PC-3 (cell line): ENCODE data around the gene BACH2. TPM values are rescaled to one million over a fixed set of nuclear protein-coding genes. Genes with fewer than 3 reads are reported as not detected.

Experiments
- ATAC-seq: fragments of 200-7000 bp; cut with Tn5 transposase; 2 replicates; pipeline ENCODE4 v1.9.1; 2020; ENCODE audit warnings: mild to moderate bottlenecking, moderate library complexity
- BruUV-seq: library from RNA; stranded (reverse); fragments of 400-500 nt; replicated peaks from 2 replicates; lab custom pipeline; 2021; lab: Mats Ljungman, UMichigan
- CTCF ChIA-PET: fragments of 300-600 bp; sonication (Branson Sonifier 250); formaldehyde crosslinking; loops from one replicate; lab custom pipeline; 2022; ENCODE audit warnings: antibody characterized with exemption; lab: Charles Lee
- POLR2A ChIA-PET: fragments of 300-600 bp; sonication (Branson Sonifier 250); formaldehyde crosslinking; loops from one replicate; lab custom pipeline; 2022; ENCODE audit warnings: antibody characterized with exemption; ENCODE audit not compliant: unreplicated experiment; lab: Charles Lee
- DNase-seq: peaks from one replicate; pipeline ENCODE4 v3.0.0-alpha.2; 2015
- H2AFZ ChIP-seq: fragments of 300-600 bp; sonication (generic); 2 replicates; pipeline ENCODE4 v1.6.0; 2016; ENCODE audit warnings: antibody characterized with exemption, low read length
- H3F3A ChIP-seq: fragments of 300-600 bp; sonication (generic); one replicate; pipeline ENCODE4 v1.6.0; 2017; ENCODE audit warnings: antibody characterized with exemption, low read length, control low read depth, mild to moderate bottlenecking; ENCODE audit not compliant: unreplicated experiment
- H3K27ac ChIP-seq: fragments of 300-600 bp; sonication (generic); 2 replicates; pipeline ENCODE4 v1.5.1; 2016; ENCODE audit warnings: mild to moderate bottlenecking, low read length
- H3K27me3 ChIP-seq: fragments of 300-600 bp; sonication (generic); 2 replicates; pipeline ENCODE4 v1.6.1; 2016; ENCODE audit warnings: low read length, mixed read lengths
- H3K36me3 ChIP-seq: fragments of 300-600 bp; sonication (generic); 2 replicates; pipeline ENCODE4 v1.6.1; 2016; ENCODE audit warnings: low read depth, mixed run types, low read length, mixed read lengths
- H3K4me1 ChIP-seq: fragments of 300-600 bp; sonication (generic); 2 replicates; pipeline ENCODE4 v1.5.1; 2016; ENCODE audit warnings: low read length; ENCODE audit not compliant: insufficient read depth
- H3K4me2 ChIP-seq: fragments of 300-600 bp; sonication (generic); 2 replicates; pipeline ENCODE4 v1.6.0; 2016; ENCODE audit warnings: low read length
- H3K4me3 ChIP-seq: fragments of 300-600 bp; sonication (generic); 2 replicates; pipeline ENCODE4 v1.5.1; 2016; ENCODE audit warnings: mild to moderate bottlenecking, low read length, mixed read lengths
- H3K79me2 ChIP-seq: fragments of 300-600 bp; sonication (generic); 2 replicates; pipeline ENCODE4 v1.6.1; 2017; ENCODE audit warnings: low read length, mixed read lengths
- H3K9ac ChIP-seq: fragments of 300-600 bp; sonication (generic); 2 replicates; pipeline ENCODE4 v1.6.0; 2016; ENCODE audit warnings: mild to moderate bottlenecking, low read length
- H3K9me2 ChIP-seq: fragments of 300-600 bp; sonication (generic); replicated peaks from 2 replicates; pipeline ENCODE4 v1.6.1; 2016; ENCODE audit warnings: mixed run types, low read length, mixed read lengths
- H3K9me3 ChIP-seq: fragments of 300-600 bp; sonication (generic); 2 replicates; pipeline ENCODE4 v1.6.1; 2016; ENCODE audit warnings: low read length, mixed read lengths
- H4K20me1 ChIP-seq: fragments of 300-600 bp; sonication (generic); 2 replicates; pipeline ENCODE4 v1.6.1; 2016; ENCODE audit warnings: low read length, mixed read lengths
- EZH2 ChIP-seq: fragments of 300-600 bp; sonication (generic); IDR thresholded peaks from one replicate; pipeline ENCODE4 v1.6.1; 2017; ENCODE audit warnings: antibody characterized with exemption, mild to moderate bottlenecking, low read length; ENCODE audit not compliant: unreplicated experiment
- EZH2phosphoT487 ChIP-seq: fragments of 300-600 bp; sonication (generic); IDR thresholded peaks from 2 replicates; pipeline ENCODE4 v1.6.1; 2018; ENCODE audit warnings: mild to moderate bottlenecking, antibody characterized with exemption, low read length, borderline replicate concordance
- intact Hi-C: fragments of 100-400 bp; cut with micrococcal nuclease; formaldehyde crosslinking; loops from 2 replicates; pipeline ENCODE4 v1.9.0; 2023
- total RNA-seq: library from RNA; depleted of rRNA; stranded (reverse); fragments of >200 nt; gene quantifications from 2 replicates; pipeline ENCODE4 v1.2.3, GENCODE V29; 2014
- TF ChIP-seq, protein P1 (sequence below): fragments of 300-600 bp; sonication (generic); conservative IDR thresholded peaks from 2 replicates; pipeline ENCODE4 v1.5.1; 2017; ENCODE audit warnings: antibody characterized with exemption, low read depth, mild to moderate bottlenecking, low read length

BACH2 gene
- total RNA-seq, 1 experiment from 2014 or later: 7.0 TPM

- no peaks in the 10 kb centered on the region for H4K20me1 ChIP-seq
- H3K27ac ChIP-seq: no peak overlapping the region
- H3K27me3 ChIP-seq: no peaks in the 10 kb centered on the region
- ChIA-PET CTCF (no interaction called here), POLR2A (no interaction called here)
- no peaks in the 10 kb centered on the region for H3K9me2 ChIP-seq
- no peaks in the 10 kb centered on the region for H3K9me3 ChIP-seq
- no peak for DNase-seq
- no peaks in the 10 kb centered on the region for H3K79me2 ChIP-seq
- H3K4me3 ChIP-seq: no peak overlapping the region
- no peak overlapping the region for H3K9ac ChIP-seq
- TF ChIP-seq, protein P1, sequence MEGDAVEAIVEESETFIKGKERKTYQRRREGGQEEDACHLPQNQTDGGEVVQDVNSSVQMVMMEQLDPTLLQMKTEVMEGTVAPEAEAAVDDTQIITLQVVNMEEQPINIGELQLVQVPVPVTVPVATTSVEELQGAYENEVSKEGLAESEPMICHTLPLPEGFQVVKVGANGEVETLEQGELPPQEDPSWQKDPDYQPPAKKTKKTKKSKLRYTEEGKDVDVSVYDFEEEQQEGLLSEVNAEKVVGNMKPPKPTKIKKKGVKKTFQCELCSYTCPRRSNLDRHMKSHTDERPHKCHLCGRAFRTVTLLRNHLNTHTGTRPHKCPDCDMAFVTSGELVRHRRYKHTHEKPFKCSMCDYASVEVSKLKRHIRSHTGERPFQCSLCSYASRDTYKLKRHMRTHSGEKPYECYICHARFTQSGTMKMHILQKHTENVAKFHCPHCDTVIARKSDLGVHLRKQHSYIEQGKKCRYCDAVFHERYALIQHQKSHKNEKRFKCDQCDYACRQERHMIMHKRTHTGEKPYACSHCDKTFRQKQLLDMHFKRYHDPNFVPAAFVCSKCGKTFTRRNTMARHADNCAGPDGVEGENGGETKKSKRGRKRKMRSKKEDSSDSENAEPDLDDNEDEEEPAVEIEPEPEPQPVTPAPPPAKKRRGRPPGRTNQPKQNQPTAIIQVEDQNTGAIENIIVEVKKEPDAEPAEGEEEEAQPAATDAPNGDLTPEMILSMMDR: no peak
- no peak for TF ChIP-seq EZH2
- no peak for TF ChIP-seq EZH2phosphoT487
- H3F3A ChIP-seq: no peaks in the 10 kb centered on the region
- intact Hi-C loops: no loop called here
- H3K4me1 ChIP-seq: peaks cover 13% of the 10 kb centered on the region
- no peak overlapping the region for H3K4me2 ChIP-seq
- no peak overlapping the region for H2AFZ ChIP-seq
- no peak for ATAC-seq
- H3K36me3 ChIP-seq: no peaks in the 10 kb centered on the region
- BruUV-seq: no TSS peak
These were observed 357.5 kb downstream of the BACH2 start for GRCh38 chr6:89939144-89939543.

DNA sequence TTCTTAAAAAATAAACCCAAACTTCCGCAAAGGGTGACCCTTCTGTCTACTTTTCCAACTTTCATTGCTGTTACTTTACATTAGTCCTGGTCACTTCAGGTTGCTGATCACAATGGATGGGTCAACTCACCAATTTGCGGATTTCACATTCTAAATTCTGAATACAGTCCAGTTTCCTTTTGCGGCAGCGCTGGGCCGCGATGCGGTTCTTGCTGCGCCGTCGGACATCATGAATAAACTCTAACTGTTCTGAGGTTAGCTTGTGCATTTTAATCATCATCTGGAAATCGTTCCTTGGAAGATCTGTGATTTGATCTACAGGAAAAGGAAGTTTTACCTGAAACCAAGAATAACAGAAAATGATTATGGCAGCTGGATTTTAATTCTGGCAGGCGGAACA lies 358.6 kb downstream of the BACH2 start:
- intact Hi-C loops: no loop called here
- ChIA-PET POLR2A (no interaction called here), CTCF (no interaction called here)
- no peak for TF ChIP-seq EZH2phosphoT487
- TF ChIP-seq, protein P1: no peak
- no peak for TF ChIP-seq EZH2
- H3K27me3 ChIP-seq: no peaks in the 10 kb centered on the region
- H3K9me2 ChIP-seq: no peaks in the 10 kb centered on the region
- H3K4me2 ChIP-seq: no peak overlapping the region
- H3K79me2 ChIP-seq: no peaks in the 10 kb centered on the region
- no peak overlapping the region for H3K4me3 ChIP-seq
- no peaks in the 10 kb centered on the region for H3K9me3 ChIP-seq
- no peak for ATAC-seq
- H4K20me1 ChIP-seq: no peaks in the 10 kb centered on the region
- no TSS peak for BruUV-seq
- no peak overlapping the region for H2AFZ ChIP-seq
- H3F3A ChIP-seq: no peaks in the 10 kb centered on the region
- no peak overlapping the region for H3K9ac ChIP-seq
- no peak for DNase-seq
- H3K27ac ChIP-seq: no peak overlapping the region
- no peaks in the 10 kb centered on the region for H3K36me3 ChIP-seq
- peaks cover 13% of the 10 kb centered on the region for H3K4me1 ChIP-seq

- H3K79me2 ChIP-seq: no peaks in the 10 kb centered on the region
- CTCF ChIA-PET: no interaction called here
- H3K9me2 ChIP-seq: no peaks in the 10 kb centered on the region
- H3K36me3 ChIP-seq: no peaks in the 10 kb centered on the region
- H4K20me1 ChIP-seq: no peaks in the 10 kb centered on the region
- H3K27ac ChIP-seq: no peak overlapping the region
- no TSS peak for BruUV-seq
- peaks cover 5% of the 10 kb centered on the region for H3K4me1 ChIP-seq
- H3K9ac ChIP-seq: no peak overlapping the region
- intact Hi-C loops: no loop called here
- no peaks in the 10 kb centered on the region for H3F3A ChIP-seq
- ATAC-seq (no peak), DNase-seq (no peak)
- no peak overlapping the region for H3K4me2 ChIP-seq
- no peak overlapping the region for H2AFZ ChIP-seq
- no peak for TF ChIP-seq EZH2phosphoT487
- no peak for TF ChIP-seq EZH2
- TF ChIP-seq, protein P1: no peak
- no peak overlapping the region for H3K4me3 ChIP-seq
- no peaks in the 10 kb centered on the region for H3K9me3 ChIP-seq
- POLR2A ChIA-PET: no interaction called here
- H3K27me3 ChIP-seq: no peaks in the 10 kb centered on the region
These were observed 360.5 kb downstream of the BACH2 start for GRCh38 chr6:89936177-89936576.
